Measurements from ENCODE around the gene HCFC2. TPM values are rescaled to one million over a fixed set of nuclear protein-coding genes. Genes with fewer than 3 reads are reported as not detected.

HCFC2 gene
- total and polyA plus RNA-seq, 2 of the 4 experiments (the other 2 are of a cell fraction) = 12.0 to 34.2 TPM

DNA sequence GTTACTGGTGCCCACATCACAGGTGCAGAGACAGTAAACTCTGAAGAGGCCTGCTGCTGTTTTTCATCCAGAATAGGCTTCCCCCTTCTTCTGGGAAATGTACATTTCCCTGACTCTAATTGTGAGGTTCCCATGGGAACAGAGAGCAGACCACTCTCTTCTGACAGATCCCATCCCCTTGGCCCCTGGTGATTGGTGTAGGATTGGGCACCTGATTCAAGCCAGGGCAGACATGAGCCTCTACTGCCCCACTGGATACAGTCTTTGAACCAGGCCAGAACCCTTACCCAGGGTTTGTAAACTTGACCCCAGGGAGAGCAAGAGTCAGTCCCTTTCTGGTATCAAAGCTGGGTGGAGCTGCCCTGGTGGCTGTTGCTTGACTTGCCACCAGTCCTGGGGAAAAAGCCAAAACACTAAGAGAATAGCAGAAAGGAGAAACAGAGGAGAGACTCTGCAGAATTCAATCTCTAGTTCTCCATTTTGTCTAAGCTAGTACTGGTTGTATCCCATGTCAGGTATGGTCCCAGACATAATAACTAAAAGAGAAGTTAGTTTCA, 88.4 kb downstream of the HCFC2 start:
- ChIA-PET CTCF (interaction anchor here (0.6 kb wide), 1 partner anchor 740 kb away, joined by 3 read pairs; no protein-coding TSS in a partner anchor), POLR2A (ENCODE audit: unreplicated experiment) (no interaction called here)
- Histone ChIP-seq H3K4me3 (ENCODE audit: insufficient read depth, low read depth, low read length) (no peak overlapping the region), H2BK15ac (ENCODE audit: low read depth, low read length) (no peak overlapping the region), H3K9ac (ENCODE audit: low read depth, low read length) (no peak overlapping the region), H3K18ac (ENCODE audit: low read depth, low read length) (no peak overlapping the region), H3K27me3 (ENCODE audit: control insufficient read depth, insufficient read depth, low read length) (peaks cover 4% of the 10 kb centered on the region), H3K79me1 (ENCODE audit: low read depth in 1 of 2, low read length in 2 of 2) (no peaks in the 10 kb centered on the region), H3K27ac (ENCODE audit: insufficient read depth, low read length) (no peak overlapping the region), H3K4me1 (ENCODE audit: control insufficient read depth, insufficient read depth, low read length) (no peaks in the 10 kb centered on the region), H2AK5ac (ENCODE audit: low read depth, low read length) (no peak overlapping the region), H3K36me3 (ENCODE audit: control insufficient read depth, insufficient read depth, low read length) (no peaks in the 10 kb centered on the region), H4K5ac (ENCODE audit: low read depth, low read length) (no peak overlapping the region), H3K56ac (ENCODE audit: extremely low read depth, insufficient read depth, low read length) (no peak overlapping the region), H2BK5ac (ENCODE audit: low read depth, low read length, poor library complexity, severe bottlenecking) (no peak overlapping the region), H3K4ac (ENCODE audit: low read depth, low read length) (no peak overlapping the region), H2AK9ac (replicated peaks; ENCODE audit: low read depth, low read length, poor library complexity) (no peak overlapping the region), H2AFZ (replicated peaks; ENCODE audit: low read length, poor library complexity) (no peak overlapping the region), H4K91ac (ENCODE audit: insufficient read depth, low read depth, low read length) (no peak overlapping the region), H3K9me1 (ENCODE audit: insufficient read depth, low read length) (no peaks in the 10 kb centered on the region), H3K14ac (replicated peaks; ENCODE audit: low read depth, low read length) (no peak overlapping the region), H3K9me3 (ENCODE audit: control insufficient read depth, insufficient read depth, low read length) (no peaks in the 10 kb centered on the region), H3K23ac (ENCODE audit: low read depth, low read length) (no peak overlapping the region), H3K4me2 (ENCODE audit: low read depth, low read length) (no peak overlapping the region), H4K20me1 (ENCODE audit: insufficient read depth, low read length) (no peaks in the 10 kb centered on the region), H2BK20ac (ENCODE audit: low read depth, low read length) (no peak overlapping the region), H4K8ac (ENCODE audit: low read depth in 2 of 2, low read length in 2 of 2) (no peak overlapping the region), H2BK120ac (ENCODE audit: low read depth, low read length) (no peak overlapping the region)
- dilution Hi-C loops (cut with HindIII; ENCODE audit: low sequenced_read_pairs, unreplicated experiment) = no loop called here
- intact Hi-C loops (cut with micrococcal nuclease) = no loop called here
- in situ Hi-C loops (cut with MboI; ENCODE audit: low sequenced_read_pairs) = no loop called here
- DNase-seq (no peak), ATAC-seq (ENCODE audit: low read depth) (no peak)
- BruUV-seq (replicated peaks) = no TSS peak
- TF ChIP-seq CHD1 (IDR thresholded peaks at IDR 0.05; ENCODE audit: low read depth, low read length) (no peak), RAD21 (IDR thresholded peaks at IDR 0.05; ENCODE audit: low read length) (no peak), MAZ (IDR thresholded peaks at IDR 0.05; ENCODE audit: borderline replicate concordance, low read depth, low read length) (no peak), NFE2L2 (IDR thresholded peaks at IDR 0.05; ENCODE audit: low read depth, low read length) (no peak), RCOR1 (IDR thresholded peaks at IDR 0.05; ENCODE audit: insufficient replicate concordance, low read length) (no peak), SMC3 (IDR thresholded peaks at IDR 0.05; ENCODE audit: low read depth, low read length) (no peak)
- TF ChIP-seq, protein P1, sequence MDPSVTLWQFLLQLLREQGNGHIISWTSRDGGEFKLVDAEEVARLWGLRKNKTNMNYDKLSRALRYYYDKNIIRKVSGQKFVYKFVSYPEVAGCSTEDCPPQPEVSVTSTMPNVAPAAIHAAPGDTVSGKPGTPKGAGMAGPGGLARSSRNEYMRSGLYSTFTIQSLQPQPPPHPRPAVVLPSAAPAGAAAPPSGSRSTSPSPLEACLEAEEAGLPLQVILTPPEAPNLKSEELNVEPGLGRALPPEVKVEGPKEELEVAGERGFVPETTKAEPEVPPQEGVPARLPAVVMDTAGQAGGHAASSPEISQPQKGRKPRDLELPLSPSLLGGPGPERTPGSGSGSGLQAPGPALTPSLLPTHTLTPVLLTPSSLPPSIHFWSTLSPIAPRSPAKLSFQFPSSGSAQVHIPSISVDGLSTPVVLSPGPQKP (IDR thresholded peaks at IDR 0.05; ENCODE audit: borderline replicate concordance, low read depth, low read length) = no peak
- TF ChIP-seq, protein P2, sequence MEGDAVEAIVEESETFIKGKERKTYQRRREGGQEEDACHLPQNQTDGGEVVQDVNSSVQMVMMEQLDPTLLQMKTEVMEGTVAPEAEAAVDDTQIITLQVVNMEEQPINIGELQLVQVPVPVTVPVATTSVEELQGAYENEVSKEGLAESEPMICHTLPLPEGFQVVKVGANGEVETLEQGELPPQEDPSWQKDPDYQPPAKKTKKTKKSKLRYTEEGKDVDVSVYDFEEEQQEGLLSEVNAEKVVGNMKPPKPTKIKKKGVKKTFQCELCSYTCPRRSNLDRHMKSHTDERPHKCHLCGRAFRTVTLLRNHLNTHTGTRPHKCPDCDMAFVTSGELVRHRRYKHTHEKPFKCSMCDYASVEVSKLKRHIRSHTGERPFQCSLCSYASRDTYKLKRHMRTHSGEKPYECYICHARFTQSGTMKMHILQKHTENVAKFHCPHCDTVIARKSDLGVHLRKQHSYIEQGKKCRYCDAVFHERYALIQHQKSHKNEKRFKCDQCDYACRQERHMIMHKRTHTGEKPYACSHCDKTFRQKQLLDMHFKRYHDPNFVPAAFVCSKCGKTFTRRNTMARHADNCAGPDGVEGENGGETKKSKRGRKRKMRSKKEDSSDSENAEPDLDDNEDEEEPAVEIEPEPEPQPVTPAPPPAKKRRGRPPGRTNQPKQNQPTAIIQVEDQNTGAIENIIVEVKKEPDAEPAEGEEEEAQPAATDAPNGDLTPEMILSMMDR (conservative IDR thresholded peaks at IDR 0.05; ENCODE audit: low read depth, low read length) = no peak

All from IMR-90 (cell line).